Keratinocyte (primary cell): ENCODE data around the gene NCAPG. TPM values are rescaled to one million over a fixed set of nuclear protein-coding genes. Genes with fewer than 3 reads are reported as not detected.

ENCODE experiments used
- DNase-seq: peaks from one replicate; pipeline ENCODE4 v3.0.0-alpha.2; 2011; ENCODE audit warnings: low read depth, missing footprints, low spot score
- FAIRE-seq: peaks from 2 replicates; lab custom pipeline; 2011; peaks lifted over from hg19 to GRCh38; lab: Jason Lieb, UNC
- H2AFZ ChIP-seq: 2 replicates; pipeline ENCODE4 v1.6.0; 2012; ENCODE audit warnings: low read length, control low read depth, inconsistent platforms; ENCODE audit not compliant: control insufficient read depth
- H3K27ac ChIP-seq: 2 replicates; pipeline ENCODE4 v1.5.1; 2011; ENCODE audit warnings: low read length; ENCODE audit not compliant: control insufficient read depth, insufficient read depth
- H3K27me3 ChIP-seq: 3 replicates; pipeline ENCODE4 v1.6.0; 2011; ENCODE audit warnings: low read length; ENCODE audit not compliant: control insufficient read depth, insufficient read depth; ENCODE audit errors: extremely low read depth
- H3K36me3 ChIP-seq, 2 experiments: 2 replicates in 1 of 2; 3 replicates in 1 of 2; pipeline ENCODE4 v1.5.1; 2011; ENCODE audit warnings: low read length in 2 of 2, mild to moderate bottlenecking in 1 of 2; ENCODE audit not compliant: control insufficient read depth in 2 of 2, insufficient read depth in 2 of 2; ENCODE audit errors: extremely low read depth in 1 of 2
- H3K4me1 ChIP-seq: 3 replicates; pipeline ENCODE4 v1.5.1; 2011; ENCODE audit warnings: low read length; ENCODE audit not compliant: control insufficient read depth, insufficient read depth; ENCODE audit errors: extremely low read depth
- H3K4me2 ChIP-seq: 3 replicates; pipeline ENCODE4 v1.6.0; 2011; ENCODE audit warnings: low read depth, low read length; ENCODE audit not compliant: control insufficient read depth, insufficient read depth; ENCODE audit errors: extremely low read depth
- H3K4me3 ChIP-seq, 3 experiments: fragments of 200-600 bp in 1 of 3; sonication (generic) in 1 of 3; 2 replicates in 2 of 3; 3 replicates in 1 of 3; pipeline ENCODE4 v1.5.1; 2011 to 2016; ENCODE audit warnings: low read length in 3 of 3, mild to moderate bottlenecking in 3 of 3, control low read depth in 2 of 3, inconsistent platforms in 1 of 3, low read depth in 1 of 3, mixed read lengths in 1 of 3, mixed run types in 1 of 3, moderate library complexity in 1 of 3; ENCODE audit not compliant: control insufficient read depth in 2 of 3, insufficient read depth in 2 of 3; ENCODE audit errors: extremely low read depth in 1 of 3
- H3K79me2 ChIP-seq: 2 replicates; pipeline ENCODE4 v1.6.0; 2012; ENCODE audit warnings: low read length; ENCODE audit not compliant: control insufficient read depth, insufficient read depth
- H3K9ac ChIP-seq: 3 replicates; pipeline ENCODE4 v1.6.0; 2011; ENCODE audit warnings: low read length; ENCODE audit not compliant: control insufficient read depth, insufficient read depth; ENCODE audit errors: extremely low read depth
- H3K9me1 ChIP-seq: 3 replicates; pipeline ENCODE4 v1.6.0; 2011; ENCODE audit warnings: low read length; ENCODE audit not compliant: control insufficient read depth, insufficient read depth; ENCODE audit errors: extremely low read depth
- H3K9me3 ChIP-seq: 2 replicates; pipeline ENCODE4 v1.5.1; 2012; ENCODE audit warnings: low read depth, low read length; ENCODE audit not compliant: control insufficient read depth
- H4K20me1 ChIP-seq: 3 replicates; pipeline ENCODE4 v1.6.0; 2011; ENCODE audit warnings: low read length; ENCODE audit not compliant: control insufficient read depth, insufficient read depth; ENCODE audit errors: extremely low read depth
- CTCF ChIP-seq, 3 experiments: IDR thresholded peaks in 1 of 3; conservative IDR thresholded peaks in 1 of 3; optimal IDR thresholded peaks in 1 of 3; 2 replicates in 2 of 3; 3 replicates in 1 of 3; pipeline versions ENCODE3 to v1.5.1; 2011; ENCODE audit warnings: low read length in 3 of 3, mild to moderate bottlenecking in 3 of 3, moderate library complexity in 2 of 3, control low read depth in 1 of 3, inconsistent platforms in 1 of 3; ENCODE audit not compliant: insufficient read depth in 2 of 3; ENCODE audit errors: extremely low read depth in 1 of 3
- EZH2 ChIP-seq: IDR thresholded peaks from one replicate; pipeline ENCODE4 v1.6.1; 2012; ENCODE audit warnings: inconsistent platforms, mild to moderate bottlenecking, low read length, moderate library complexity
- dilution Hi-C: fragments of 300-500 bp; cut with MboI; formaldehyde crosslinking; loops from one replicate; pipeline ENCODE4 v1.7.0; 2020; ENCODE audit warnings: low sequenced_read_pairs; ENCODE audit not compliant: extremely low pct_ligation_motif_present
- polyA plus RNA-seq, 5 experiments: library from polyadenylated mRNA; depleted of rRNA in 3 of 5; stranded (reverse) in 3 of 5; stranded (forward) in 1 of 5; unstranded in 1 of 5; fragments of >200 nt; gene quantifications; 1 replicate in 1 of 5; 2 replicates in 3 of 5; 3 replicates in 1 of 5; pipeline versions ENCODE4 v1.2.1 to v1.2.3, GENCODE V29; 2011 to 2012; ENCODE audit warnings: missing spikeins in 2 of 5, low read depth in 1 of 5, low replicate concordance in 1 of 5

Gene NCAPG
- polyA plus RNA-seq, 1 donor (not counting 4 experiments of a cell fraction or from before 2014, with no cell fraction given) = 18.0 TPM

GRCh38 chr4:17889692-17890091 is 78.9 kb downstream of the NCAPG start:
- no peaks in the 10 kb centered on the region for H3K9me1 ChIP-seq
- no peak for TF ChIP-seq EZH2
- TF ChIP-seq CTCF (optimal IDR thresholded peaks at IDR 0.05 in 1 of 3, IDR thresholded peaks at IDR 0.05 in 1 of 3, conservative IDR thresholded peaks at IDR 0.05 in 1 of 3; ENCODE audit: extremely low read depth in 1 of 3, insufficient read depth in 2 of 3, low read length in 3 of 3) = no peak
- no peaks in the 10 kb centered on the region for H3K9me3 ChIP-seq
- no peaks in the 10 kb centered on the region for H3K79me2 ChIP-seq
- H3K27ac ChIP-seq = no peak overlapping the region
- H3K36me3 ChIP-seq = no peaks in the 10 kb centered on the region
- DNase-seq (no peak), FAIRE-seq (no peak)
- dilution Hi-C loops = no loop called here
- no peak overlapping the region for H3K4me3 ChIP-seq
- no peak overlapping the region for H3K9ac ChIP-seq
- H3K4me2 ChIP-seq = no peak overlapping the region
- no peaks in the 10 kb centered on the region for H3K4me1 ChIP-seq
- H3K27me3 ChIP-seq = no peaks in the 10 kb centered on the region
- H2AFZ ChIP-seq = no peak overlapping the region
- no peaks in the 10 kb centered on the region for H4K20me1 ChIP-seq

GRCh38 chr4:17894421-17894820 is 83.6 kb downstream of the NCAPG start:
- dilution Hi-C loops = no loop called here
- FAIRE-seq = no peak
- TF ChIP-seq EZH2 (no peak), CTCF (optimal IDR thresholded peaks at IDR 0.05 in 1 of 3, IDR thresholded peaks at IDR 0.05 in 1 of 3, conservative IDR thresholded peaks at IDR 0.05 in 1 of 3; ENCODE audit: extremely low read depth in 1 of 3, insufficient read depth in 2 of 3, low read length in 3 of 3) (no peak)
- Histone ChIP-seq H3K4me3 (no peak overlapping the region), H3K9me3 (no peaks in the 10 kb centered on the region), H3K79me2 (no peaks in the 10 kb centered on the region), H2AFZ (no peak overlapping the region), H3K9me1 (no peaks in the 10 kb centered on the region), H3K9ac (no peak overlapping the region), H3K27ac (no peak overlapping the region), H3K4me2 (no peak overlapping the region), H4K20me1 (no peaks in the 10 kb centered on the region), H3K27me3 (no peaks in the 10 kb centered on the region), H3K4me1 (no peaks in the 10 kb centered on the region), H3K36me3 (no peaks in the 10 kb centered on the region)
- no peak for DNase-seq

Other genes starting within 250 kb of the NCAPG start
- gene LAP3, start 233.8 kb upstream of the NCAPG start, polyA plus RNA-seq = 57.3 to 95.6 TPM (median 84.8 TPM) in 3 replicates
- gene MED28, start 196.3 kb upstream of the NCAPG start, polyA plus RNA-seq = 12.3 to 22.5 TPM (median 21.7 TPM) in 3 replicates
- gene FAM184B, start 29.4 kb upstream of the NCAPG start, polyA plus RNA-seq = 0.01 TPM in 3 replicates
- 13.0 to 16.2 TPM (median 13.8 TPM) in 3 replicates for gene DCAF16, start 222 bp upstream of the NCAPG start, polyA plus RNA-seq
- 1.7 to 3.3 TPM (median 1.8 TPM) in 3 replicates for gene LCORL, start 210.8 kb downstream of the NCAPG start, polyA plus RNA-seq